Measurements from ENCODE around the gene CDSN. TPM values are rescaled to one million over a fixed set of nuclear protein-coding genes. Genes with fewer than 3 reads are reported as not detected.

Gene CDSN
- total RNA-seq, 2 donors from 2014 or later = not detected

DNA sequence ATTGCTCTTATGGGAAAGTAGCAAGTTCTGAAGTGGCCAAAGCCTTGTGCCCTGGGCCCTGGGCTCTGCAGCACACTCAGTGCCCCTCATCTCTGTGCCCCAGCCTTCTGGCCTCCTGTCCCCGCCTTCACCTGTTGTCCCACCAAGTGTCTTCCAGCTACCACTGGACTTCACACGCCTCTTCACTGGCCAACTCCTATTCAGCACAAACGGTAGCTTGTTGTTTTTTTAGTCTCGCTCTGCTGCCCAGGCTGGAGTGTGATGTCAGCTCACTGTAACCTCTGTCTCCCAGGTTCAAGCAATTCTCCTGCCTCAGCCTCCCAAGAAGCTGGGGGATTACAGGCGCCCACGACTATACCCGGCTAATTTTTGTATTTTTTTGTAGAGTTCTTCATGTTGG, 32.5 kb upstream of the CDSN start:
- intact Hi-C loops (cut with DNase I) = no loop called here
- Histone ChIP-seq H3K27me3 (no peaks in the 10 kb centered on the region), H3K27ac (no peak overlapping the region), H3K4me3 (no peak overlapping the region), H3K4me1 (peaks cover 6% of the 10 kb centered on the region), H3K36me3 (replicated peaks in 1 of 2; ENCODE audit: insufficient read depth in 1 of 2, low read depth in 2 of 2) (peaks cover 0 to 1% of the 10 kb centered on the region in 2 donors), H3K9me3 (no peaks in the 10 kb centered on the region)
- 92% methylated on average over 7 of the region's 7 CpGs for whole genome bisulfite sequencing, 2 donors
- DNase-seq (no peak), ATAC-seq (no peak)
- TF ChIP-seq, protein P1, sequence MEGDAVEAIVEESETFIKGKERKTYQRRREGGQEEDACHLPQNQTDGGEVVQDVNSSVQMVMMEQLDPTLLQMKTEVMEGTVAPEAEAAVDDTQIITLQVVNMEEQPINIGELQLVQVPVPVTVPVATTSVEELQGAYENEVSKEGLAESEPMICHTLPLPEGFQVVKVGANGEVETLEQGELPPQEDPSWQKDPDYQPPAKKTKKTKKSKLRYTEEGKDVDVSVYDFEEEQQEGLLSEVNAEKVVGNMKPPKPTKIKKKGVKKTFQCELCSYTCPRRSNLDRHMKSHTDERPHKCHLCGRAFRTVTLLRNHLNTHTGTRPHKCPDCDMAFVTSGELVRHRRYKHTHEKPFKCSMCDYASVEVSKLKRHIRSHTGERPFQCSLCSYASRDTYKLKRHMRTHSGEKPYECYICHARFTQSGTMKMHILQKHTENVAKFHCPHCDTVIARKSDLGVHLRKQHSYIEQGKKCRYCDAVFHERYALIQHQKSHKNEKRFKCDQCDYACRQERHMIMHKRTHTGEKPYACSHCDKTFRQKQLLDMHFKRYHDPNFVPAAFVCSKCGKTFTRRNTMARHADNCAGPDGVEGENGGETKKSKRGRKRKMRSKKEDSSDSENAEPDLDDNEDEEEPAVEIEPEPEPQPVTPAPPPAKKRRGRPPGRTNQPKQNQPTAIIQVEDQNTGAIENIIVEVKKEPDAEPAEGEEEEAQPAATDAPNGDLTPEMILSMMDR (IDR thresholded peaks at IDR 0.05) = no peak
- no peak for TF ChIP-seq POLR2A (IDR thresholded peaks at IDR 0.05)

DNA sequence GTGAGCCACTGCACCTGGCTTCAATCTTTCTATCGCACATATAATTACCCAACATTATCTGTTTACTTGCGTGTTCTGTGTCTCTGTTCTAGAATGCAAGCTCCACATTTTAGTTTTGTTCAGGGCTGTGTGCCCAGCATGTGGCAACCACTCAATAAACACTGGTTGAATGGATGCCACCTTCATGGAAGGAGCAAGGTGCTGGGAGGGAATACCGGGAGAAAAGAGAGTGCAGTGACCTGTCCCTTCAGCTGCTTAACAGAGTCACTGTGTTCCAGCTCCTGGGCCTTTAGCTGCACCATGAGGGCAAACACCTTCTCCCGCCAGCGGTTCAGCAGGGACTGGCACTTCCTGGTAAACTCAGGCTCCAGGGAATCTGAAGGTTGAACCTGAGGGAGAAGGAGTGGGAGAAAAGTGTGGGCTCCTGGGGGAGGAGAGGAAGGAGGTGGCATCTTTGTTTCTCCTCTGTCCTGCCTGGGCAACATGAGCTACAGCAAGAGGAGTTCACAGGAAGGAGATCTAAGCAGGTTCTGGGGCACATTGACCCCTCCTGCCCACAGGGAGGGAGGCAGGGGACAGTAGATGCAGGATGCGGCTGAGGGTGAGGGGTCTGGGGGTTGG, 29.7 kb upstream of the CDSN start:
- H3K27ac ChIP-seq = no peak overlapping the region
- no peaks in the 10 kb centered on the region for H3K9me3 ChIP-seq
- H3K4me3 ChIP-seq = no peak overlapping the region
- TF ChIP-seq, protein P1 (IDR thresholded peaks at IDR 0.05) = no peak
- TF ChIP-seq POLR2A (IDR thresholded peaks at IDR 0.05) = no peak
- peaks cover 0 to 1% of the 10 kb centered on the region in 2 donors for H3K36me3 ChIP-seq (replicated peaks in 1 of 2; ENCODE audit: insufficient read depth in 1 of 2, low read depth in 2 of 2)
- ATAC-seq (no peak), DNase-seq (no peak)
- no peaks in the 10 kb centered on the region for H3K27me3 ChIP-seq
- H3K4me1 ChIP-seq = no peaks in the 10 kb centered on the region
- intact Hi-C loops (cut with DNase I) = loop anchor here (5.0 kb wide), 1 partner anchor 212 kb away; no protein-coding TSS in a partner anchor
- WGBS, 2 donors = 84 to 89% methylated on average over 5 to 6 of the region's 6 CpGs

DNA sequence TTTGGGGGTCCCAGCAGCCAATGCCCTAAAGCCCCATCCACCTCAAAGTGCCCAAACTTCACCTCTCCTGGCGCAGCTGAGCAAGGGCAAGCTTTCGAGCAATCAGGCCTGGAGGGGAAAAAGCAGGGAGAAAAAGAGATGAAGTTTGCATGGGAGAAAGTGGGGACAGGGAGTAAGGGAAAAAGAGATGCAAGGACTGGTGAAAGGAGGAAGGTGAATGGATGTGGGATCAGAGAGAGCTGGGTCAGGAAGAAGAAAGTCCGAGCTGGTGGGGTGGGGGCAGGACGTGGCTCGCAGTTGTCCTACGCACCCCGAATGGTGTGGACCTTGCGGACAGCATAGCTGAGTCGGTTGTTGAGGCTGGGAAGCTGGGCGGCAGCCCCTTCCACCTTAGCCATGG, 25.1 kb upstream of the CDSN start:
- 91 to 97% methylated on average over 10 of the region's 10 CpGs for WGBS, 2 donors
- Histone ChIP-seq H3K4me1 (no peaks in the 10 kb centered on the region), H3K27me3 (no peaks in the 10 kb centered on the region), H3K27ac (no peak overlapping the region), H3K4me3 (no peak overlapping the region), H3K9me3 (no peaks in the 10 kb centered on the region), H3K36me3 (replicated peaks in 1 of 2; ENCODE audit: insufficient read depth in 1 of 2, low read depth in 2 of 2) (no peaks in the 10 kb centered on the region)
- DNase-seq (no peak), ATAC-seq (no peak)
- TF ChIP-seq, protein P1 (IDR thresholded peaks at IDR 0.05) = no peak
- no peak for TF ChIP-seq POLR2A (IDR thresholded peaks at IDR 0.05)
- intact Hi-C loops (cut with DNase I) = loop anchor here (5.0 kb wide), 1 partner anchor 217 kb away; no protein-coding TSS in a partner anchor

DNA sequence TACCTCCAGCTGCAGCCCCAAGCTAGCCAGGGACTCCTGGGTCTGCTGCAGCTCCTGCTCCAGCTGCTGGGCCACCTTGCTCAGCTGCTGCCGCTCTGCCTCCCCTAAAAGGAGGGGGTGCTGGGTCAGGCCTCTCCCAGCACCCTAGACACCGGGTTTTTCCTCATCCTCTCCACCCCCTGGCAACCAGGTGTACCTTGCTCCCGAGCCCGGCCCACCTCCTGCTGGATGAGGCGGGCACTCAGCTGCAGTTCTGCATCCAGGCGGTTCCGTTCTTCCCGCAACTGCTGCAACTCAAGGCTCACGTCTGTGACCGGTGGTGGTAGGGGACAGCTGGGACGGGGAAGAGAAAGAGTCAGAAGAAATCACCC, 24.7 kb upstream of the CDSN start:
- DNase-seq (no peak), ATAC-seq (no peak)
- Histone ChIP-seq H3K27ac (no peak overlapping the region), H3K4me3 (no peak overlapping the region), H3K36me3 (replicated peaks in 1 of 2; ENCODE audit: insufficient read depth in 1 of 2, low read depth in 2 of 2) (no peaks in the 10 kb centered on the region), H3K9me3 (no peaks in the 10 kb centered on the region), H3K4me1 (no peaks in the 10 kb centered on the region), H3K27me3 (no peaks in the 10 kb centered on the region)
- intact Hi-C loops (cut with DNase I) = loop anchor here (5.0 kb wide), 1 partner anchor 217 kb away; no protein-coding TSS in a partner anchor
- TF ChIP-seq POLR2A (IDR thresholded peaks at IDR 0.05) = no peak
- TF ChIP-seq, protein P1 (IDR thresholded peaks at IDR 0.05) = no peak
- 81 to 82% methylated on average over 6 to 11 of the region's 11 CpGs for WGBS, 2 donors
